ENCODE measurements around the gene NAMPT.
A peak's percentile ranks its signal among the peaks of the same experiment; 100 is the strongest.

Gene NAMPT

GRCh38 chr7:106278695-106279094, 6.1 kb downstream of the NAMPT start:
- TF ChIP-seq POLR2A (IDR thresholded peaks at IDR 0.05; ENCODE audit: low read depth, low read length) = no peak
- TF ChIP-seq POU2F2 (IDR thresholded peaks at IDR 0.05; ENCODE audit: low read depth, low read length) = no peak
- TF ChIP-seq POLR2AphosphoS5 (IDR thresholded peaks at IDR 0.05; ENCODE audit: low read depth, low read length) = no peak
- TF ChIP-seq SPI1 (IDR thresholded peaks at IDR 0.05; ENCODE audit: low read depth, low read length) = no peak
- no peak for TF ChIP-seq TAF1 (IDR thresholded peaks at IDR 0.05; ENCODE audit: low read depth, low read length)
- TF ChIP-seq PAX5 (IDR thresholded peaks at IDR 0.05; ENCODE audit: insufficient read depth, low read length, severe bottlenecking) = no peak
- no peak for FAIRE-seq
- DNase-seq (ENCODE audit: insufficient read length, low spot score) = no peak

GRCh38 chr7:106277976-106278375, 6.8 kb downstream of the NAMPT start:
- no peak for TF ChIP-seq POLR2AphosphoS5 (IDR thresholded peaks at IDR 0.05; ENCODE audit: low read depth, low read length)
- TF ChIP-seq POLR2A (IDR thresholded peaks at IDR 0.05; ENCODE audit: low read depth, low read length) = no peak
- no peak for TF ChIP-seq PAX5 (IDR thresholded peaks at IDR 0.05; ENCODE audit: insufficient read depth, low read length, severe bottlenecking)
- TF ChIP-seq TAF1 (IDR thresholded peaks at IDR 0.05; ENCODE audit: low read depth, low read length) = no peak
- TF ChIP-seq SPI1 (IDR thresholded peaks at IDR 0.05; ENCODE audit: low read depth, low read length) = no peak
- no peak for TF ChIP-seq POU2F2 (IDR thresholded peaks at IDR 0.05; ENCODE audit: low read depth, low read length)
- DNase-seq (ENCODE audit: insufficient read length, low spot score) (no peak), FAIRE-seq (no peak)

GRCh38 chr7:106276513-106276912, 8.3 kb downstream of the NAMPT start:
- DNase-seq (ENCODE audit: insufficient read length, low spot score) (no peak), FAIRE-seq (no peak)
- TF ChIP-seq SPI1 (IDR thresholded peaks at IDR 0.05; ENCODE audit: low read depth, low read length) (no peak), POU2F2 (IDR thresholded peaks at IDR 0.05; ENCODE audit: low read depth, low read length) (no peak), POLR2AphosphoS5 (IDR thresholded peaks at IDR 0.05; ENCODE audit: low read depth, low read length) (no peak), POLR2A (IDR thresholded peaks at IDR 0.05; ENCODE audit: low read depth, low read length) (no peak), PAX5 (IDR thresholded peaks at IDR 0.05; ENCODE audit: insufficient read depth, low read length, severe bottlenecking) (no peak), TAF1 (IDR thresholded peaks at IDR 0.05; ENCODE audit: low read depth, low read length) (no peak)

GRCh38 chr7:106273009-106273668, 11.6 kb downstream of the NAMPT start:
- no peak for TF ChIP-seq POU2F2 (IDR thresholded peaks at IDR 0.05; ENCODE audit: low read depth, low read length)
- no peak for TF ChIP-seq TAF1 (IDR thresholded peaks at IDR 0.05; ENCODE audit: low read depth, low read length)
- TF ChIP-seq SPI1 (IDR thresholded peaks at IDR 0.05; ENCODE audit: low read depth, low read length) = peak; percentile 86
- peak; percentile 63 for FAIRE-seq
- no peak for DNase-seq (ENCODE audit: insufficient read length, low spot score)

- DNase-seq (ENCODE audit: insufficient read length, low spot score) (no peak), FAIRE-seq (no peak)
- no peak for TF ChIP-seq TAF1 (IDR thresholded peaks at IDR 0.05; ENCODE audit: low read depth, low read length)
- no peak for TF ChIP-seq PAX5 (IDR thresholded peaks at IDR 0.05; ENCODE audit: insufficient read depth, low read length, severe bottlenecking)
- TF ChIP-seq POU2F2 (IDR thresholded peaks at IDR 0.05; ENCODE audit: low read depth, low read length) = no peak
- no peak for TF ChIP-seq POLR2AphosphoS5 (IDR thresholded peaks at IDR 0.05; ENCODE audit: low read depth, low read length)
- TF ChIP-seq POLR2A (IDR thresholded peaks at IDR 0.05; ENCODE audit: low read depth, low read length) = no peak
- no peak for TF ChIP-seq SPI1 (IDR thresholded peaks at IDR 0.05; ENCODE audit: low read depth, low read length)
Observed at GRCh38 chr7:106270122-106270977, 14.4 kb downstream of the NAMPT start.

- TF ChIP-seq POLR2AphosphoS5 (IDR thresholded peaks at IDR 0.05; ENCODE audit: low read depth, low read length) (no peak), POLR2A (IDR thresholded peaks at IDR 0.05; ENCODE audit: low read depth, low read length) (no peak), TAF1 (IDR thresholded peaks at IDR 0.05; ENCODE audit: low read depth, low read length) (no peak), POU2F2 (IDR thresholded peaks at IDR 0.05; ENCODE audit: low read depth, low read length) (no peak), SPI1 (IDR thresholded peaks at IDR 0.05; ENCODE audit: low read depth, low read length) (no peak), PAX5 (IDR thresholded peaks at IDR 0.05; ENCODE audit: insufficient read depth, low read length, severe bottlenecking) (no peak)
- FAIRE-seq (no peak), DNase-seq (ENCODE audit: insufficient read length, low spot score) (no peak)
Observed at GRCh38 chr7:106269254-106269961, 15.4 kb downstream of the NAMPT start.

GRCh38 chr7:106265133-106265532, 19.6 kb downstream of the NAMPT start:
- DNase-seq (ENCODE audit: insufficient read length, low spot score) (no peak), FAIRE-seq (no peak)
- TF ChIP-seq POLR2AphosphoS5 (IDR thresholded peaks at IDR 0.05; ENCODE audit: low read depth, low read length) = no peak
- no peak for TF ChIP-seq SPI1 (IDR thresholded peaks at IDR 0.05; ENCODE audit: low read depth, low read length)
- no peak for TF ChIP-seq PAX5 (IDR thresholded peaks at IDR 0.05; ENCODE audit: insufficient read depth, low read length, severe bottlenecking)
- no peak for TF ChIP-seq POLR2A (IDR thresholded peaks at IDR 0.05; ENCODE audit: low read depth, low read length)
- TF ChIP-seq TAF1 (IDR thresholded peaks at IDR 0.05; ENCODE audit: low read depth, low read length) = no peak
- TF ChIP-seq POU2F2 (IDR thresholded peaks at IDR 0.05; ENCODE audit: low read depth, low read length) = no peak

DNA sequence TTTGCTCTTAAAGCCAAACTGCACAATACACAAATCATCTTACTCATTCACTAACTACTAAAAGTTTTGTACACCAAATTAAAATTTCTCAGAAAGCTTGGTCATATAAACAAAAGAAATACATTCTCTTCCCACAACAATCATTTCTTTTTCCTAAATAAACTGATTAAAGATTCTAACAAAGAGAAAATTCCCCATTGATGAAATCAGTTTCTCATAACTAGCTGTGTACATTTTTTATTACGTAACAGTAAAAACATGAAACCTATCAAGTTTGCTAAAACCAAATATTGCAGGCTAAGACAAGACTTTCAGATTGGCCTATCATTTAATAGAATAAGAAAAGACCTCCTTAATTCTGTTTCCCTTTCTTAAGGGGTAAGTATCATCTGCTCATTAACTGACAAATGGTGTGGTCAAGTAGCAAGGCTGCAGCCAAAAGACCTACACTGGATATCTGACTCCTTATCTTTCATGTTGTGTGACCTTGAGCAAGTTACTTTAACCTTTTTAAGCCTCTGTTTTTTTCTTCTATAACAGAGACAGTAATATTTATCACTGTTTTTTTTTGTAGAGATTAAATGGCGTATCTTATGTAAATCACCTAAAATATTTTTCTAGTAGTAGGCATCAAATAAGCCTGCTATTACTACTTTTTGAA, 22.4 kb downstream of the NAMPT start:
- DNase-seq (ENCODE audit: insufficient read length, low spot score) (no peak), FAIRE-seq (no peak)

More for the DNA sequence above, 22.4 kb downstream of the NAMPT start:
- TF ChIP-seq TAF1 (IDR thresholded peaks at IDR 0.05; ENCODE audit: low read depth, low read length) (no peak), POLR2AphosphoS5 (IDR thresholded peaks at IDR 0.05; ENCODE audit: low read depth, low read length) (no peak), POU2F2 (IDR thresholded peaks at IDR 0.05; ENCODE audit: low read depth, low read length) (no peak), POLR2A (IDR thresholded peaks at IDR 0.05; ENCODE audit: low read depth, low read length) (no peak), SPI1 (IDR thresholded peaks at IDR 0.05; ENCODE audit: low read depth, low read length) (no peak), PAX5 (IDR thresholded peaks at IDR 0.05; ENCODE audit: insufficient read depth, low read length, severe bottlenecking) (no peak)
